Adrenal gland (tissue), 12 donors: ENCODE measurements around the gene PACS2. TPM values are rescaled to one million over a fixed set of nuclear protein-coding genes. Genes with fewer than 3 reads are reported as not detected.

Experiments
- DNase-seq, 7 donors: peaks; one replicate each; pipeline ENCODE4 v3.0.0-alpha.2; 2019 to 2020
- H3K27ac ChIP-seq, 5 donors: fragments of 200-600 bp; sonication (generic) in 4 of 5; 1 replicate in 3 of 5; 2 replicates in 2 of 5; pipeline versions ENCODE4 v1.5.1 to v1.8.0; 2016 to 2020; ENCODE audit warnings: mild to moderate bottlenecking in 1 of 5
- H3K27me3 ChIP-seq: fragments of 200-600 bp; 2 replicates; pipeline ENCODE4 v1.8.0; 2021
- H3K36me3 ChIP-seq, 2 donors: fragments of 200-600 bp; replicated peaks in 1 of 2; 1 replicate in 1 of 2; 2 replicates in 1 of 2; pipeline versions ENCODE4 v1.5.1 to v1.8.0; 2018 to 2022
- H3K4me1 ChIP-seq, 2 donors: fragments of 200-600 bp; replicated peaks in 1 of 2; 1 replicate in 1 of 2; 2 replicates in 1 of 2; pipeline versions ENCODE4 v1.5.1 to v1.8.0; 2018 to 2021
- H3K4me3 ChIP-seq, 4 donors: fragments of 200-600 bp; sonication (generic) in 3 of 4; one replicate each; pipeline ENCODE4 v1.5.1; 2016 to 2018
- H3K9me3 ChIP-seq, 3 donors: fragments of 200-600 bp; sonication (generic) in 1 of 3; replicated peaks in 1 of 3; 1 replicate in 2 of 3; 2 replicates in 1 of 3; pipeline versions ENCODE4 v1.5.1 to v1.8.0; 2016 to 2021
- CTCF ChIP-seq, 6 experiments: fragments of 450-650 bp in 4 of 6; fragments of 200-600 bp in 2 of 6; sonication (generic) in 1 of 6; IDR thresholded peaks; 1 replicate in 5 of 6; 2 replicates in 1 of 6; pipeline versions ENCODE4 v1.5.1 to v1.8.0; 2016 to 2021; ENCODE audit warnings: antibody characterized with exemption in 6 of 6, mild to moderate bottlenecking in 2 of 6, moderate library complexity in 1 of 6
- POLR2A ChIP-seq, 2 donors: fragments of 450-650 bp; IDR thresholded peaks; one replicate each; pipeline ENCODE4 v1.6.1; 2017; ENCODE audit warnings: antibody characterized with exemption in 2 of 2, mild to moderate bottlenecking in 2 of 2, moderate library complexity in 1 of 2
- WGBS, 4 donors: extraction: QIAGEN DNeasy Blood & Tissue Kit in 2 of 4; methylation state at CpG; one replicate each; pipeline versions ENCODE4 v1.1.5 to v1.1.7; 2013 to 2017; 5-methylcytosine and 5-hydroxymethylcytosine counted together
- intact Hi-C, 2 donors: fragments of 100-400 bp; cut with DNase I; formaldehyde crosslinking; loops; one replicate each; pipeline versions ENCODE4 v1.14.1 to v1.15.0; 2022 to 2023
- polyA plus RNA-seq, 3 donors: library from polyadenylated mRNA; stranded (reverse); fragments of 200-250 nt in 2 of 3; fragments of 350-450 nt in 1 of 3; fragmentation: Illumina TruSeq in 1 of 3; extraction: RNeasy Lipid Tissue Mini Kit (QIAGEN cat#74804) in 1 of 3; gene quantifications; one replicate each; pipeline ENCODE4 v1.2.3, GENCODE V29; 2013 to 2014
- total RNA-seq, 9 donors: library from RNA; depleted of rRNA in 4 of 9; stranded (reverse); fragments of >200 nt in 4 of 9; fragments of 120-200 nt in 1 of 9; fragmentation: NEBNext Ultra II Directional in 1 of 9; extraction: Animal tissue kit (Norgen Biotek cat#: 25700) in 1 of 9; gene quantifications; one replicate each; pipeline versions ENCODE4 v1.1.0 to v1.2.4, GENCODE V29; 2013 to 2023
- donor health status: healthy with polysubstance abuse.
- donor health status: Bipolar disorder and iron deficiency.
- donor health status: DM: yes; HTN: yes; CAD: no.
- donor health status: DM: no; HTN: no; CAD: no.
- donor health status: DM: no; HTN: no; CAD: no.
- donor health status: DM: yes; HTN: yes; CAD: no.

Gene PACS2
- total and polyA plus RNA-seq, 12 donors, result 19.5 to 221 (median 81.1) TPM

- H3K27me3 ChIP-seq, result peaks cover 16% of the 10 kb centered on the region
- intact Hi-C loops, result no loop called here
- peaks cover 4 to 8% of the 10 kb centered on the region in 2 donors for H3K4me1 ChIP-seq
- 60 to 68% (median 67%) methylated on average over 8 to 17 of the region's 17 CpGs for WGBS, 4 donors
- no peak overlapping the region for H3K27ac ChIP-seq
- H3K4me3 ChIP-seq, result no peak overlapping the region
- no peaks in the 10 kb centered on the region for H3K9me3 ChIP-seq
- DNase-seq, result no peak
- no peak for TF ChIP-seq CTCF (IDR thresholded peaks at IDR 0.05)
- no peak for TF ChIP-seq POLR2A (IDR thresholded peaks at IDR 0.05)
- no peaks in the 10 kb centered on the region for H3K36me3 ChIP-seq
These were observed 97.6 kb downstream of the PACS2 start for GRCh38 chr14:105411985-105412770.

DNA sequence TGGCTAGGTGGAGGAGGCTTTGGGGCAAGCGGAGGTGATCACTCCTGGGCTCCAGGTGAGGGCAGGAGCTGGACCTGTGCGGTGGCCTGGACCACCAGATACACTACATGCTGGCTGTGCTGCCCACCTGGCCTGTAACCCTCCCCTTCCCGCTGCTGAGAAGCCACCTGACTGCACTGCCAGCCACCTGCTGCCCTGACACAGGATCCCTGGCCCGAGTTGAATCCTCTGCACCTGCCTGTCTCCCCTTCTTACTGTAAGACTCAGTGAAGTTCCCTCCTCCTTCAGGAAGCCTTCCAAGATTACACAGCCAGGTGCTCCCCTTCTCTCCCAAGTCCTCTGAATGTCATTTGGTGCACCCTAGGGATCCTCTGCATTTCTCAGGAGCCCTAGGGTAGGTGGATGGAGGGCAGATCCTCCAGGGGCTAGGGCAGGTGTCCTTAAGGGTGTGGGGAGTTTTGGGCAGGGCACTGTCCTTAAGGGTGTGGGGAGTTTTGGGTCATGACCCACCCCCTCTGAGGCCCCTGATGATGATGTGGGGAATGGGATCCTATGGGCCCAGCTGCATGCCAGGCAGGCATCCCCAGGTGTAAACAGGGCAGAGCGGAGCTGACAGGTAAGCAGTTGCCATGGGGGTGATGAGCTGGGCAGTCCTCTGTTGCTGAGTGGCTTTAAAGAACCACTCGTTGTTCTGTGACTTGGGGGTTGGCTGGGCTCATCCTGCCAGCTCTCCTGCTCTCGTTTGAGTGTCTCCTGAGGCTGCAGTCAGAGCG, 98.4 kb downstream of the PACS2 start:
- TF ChIP-seq CTCF (IDR thresholded peaks at IDR 0.05) (no peak), POLR2A (IDR thresholded peaks at IDR 0.05) (no peak)
- Histone ChIP-seq H3K27ac (no peak overlapping the region), H3K27me3 (peaks cover 16% of the 10 kb centered on the region), H3K4me3 (no peak overlapping the region), H3K36me3 (no peaks in the 10 kb centered on the region), H3K9me3 (no peaks in the 10 kb centered on the region), H3K4me1 (peaks cover 4 to 8% of the 10 kb centered on the region in 2 donors)
- intact Hi-C loops, result no loop called here
- DNase-seq, result no peak
- WGBS, 4 donors, result 72 to 83% (median 80%) methylated on average over 5 to 8 of the region's 8 CpGs

- Histone ChIP-seq H3K36me3 (no peaks in the 10 kb centered on the region), H3K27me3 (peaks cover 16% of the 10 kb centered on the region), H3K27ac (no peak overlapping the region), H3K4me3 (no peak overlapping the region), H3K9me3 (no peaks in the 10 kb centered on the region), H3K4me1 (peaks cover 4 to 8% of the 10 kb centered on the region in 2 donors)
- no peak for DNase-seq
- intact Hi-C loops, result no loop called here
- TF ChIP-seq POLR2A (IDR thresholded peaks at IDR 0.05) (no peak), CTCF (IDR thresholded peaks at IDR 0.05) (no peak)
- 94 to 100% (median 95%) methylated on average over 1 to 2 of the region's 2 CpGs for WGBS, 4 donors
These were observed 99.0 kb downstream of the PACS2 start for GRCh38 chr14:105413544-105413886.
